Muscle layer of colon (tissue), 2 donors: ENCODE data around the gene DEAF1.
"Not testable (repeated sequence)": the region's sequence is repeated elsewhere in the genome, so short reads cannot be mapped to it uniquely, and the experiment has no call there.

Experiments used
- H3K27ac ChIP-seq: one replicate; pipeline ENCODE4 v1.7.0; 2013; ENCODE audit warnings: low read depth, mild to moderate bottlenecking, low read length, moderate library complexity
- H3K27me3 ChIP-seq, 2 donors: one replicate each; pipeline ENCODE4 v1.7.0; 2013; ENCODE audit warnings: low read length in 2 of 2, mild to moderate bottlenecking in 2 of 2; ENCODE audit not compliant: insufficient read depth in 2 of 2, control insufficient read depth in 1 of 2
- H3K36me3 ChIP-seq: one replicate; pipeline ENCODE4 v1.7.0; 2013; ENCODE audit warnings: mild to moderate bottlenecking, low read length; ENCODE audit not compliant: insufficient read depth
- H3K4me1 ChIP-seq: one replicate; pipeline ENCODE4 v1.7.0; 2013; ENCODE audit warnings: mild to moderate bottlenecking, low read length; ENCODE audit not compliant: insufficient read depth
- H3K4me3 ChIP-seq, 2 donors: one replicate each; pipeline ENCODE4 v1.7.0; 2013; ENCODE audit warnings: low read length in 2 of 2, low read depth in 1 of 2, mild to moderate bottlenecking in 1 of 2, moderate library complexity in 1 of 2
- H3K9ac ChIP-seq: one replicate; pipeline ENCODE4 v1.7.0; 2013; ENCODE audit warnings: low read length
- H3K9me3 ChIP-seq: one replicate; pipeline ENCODE4 v1.7.0; 2013; ENCODE audit warnings: mild to moderate bottlenecking, low read length
- donor health status: abdominal sarcoma.
- donor health status: Adenocarcinoma of cecum.

The DEAF1 gene

DNA sequence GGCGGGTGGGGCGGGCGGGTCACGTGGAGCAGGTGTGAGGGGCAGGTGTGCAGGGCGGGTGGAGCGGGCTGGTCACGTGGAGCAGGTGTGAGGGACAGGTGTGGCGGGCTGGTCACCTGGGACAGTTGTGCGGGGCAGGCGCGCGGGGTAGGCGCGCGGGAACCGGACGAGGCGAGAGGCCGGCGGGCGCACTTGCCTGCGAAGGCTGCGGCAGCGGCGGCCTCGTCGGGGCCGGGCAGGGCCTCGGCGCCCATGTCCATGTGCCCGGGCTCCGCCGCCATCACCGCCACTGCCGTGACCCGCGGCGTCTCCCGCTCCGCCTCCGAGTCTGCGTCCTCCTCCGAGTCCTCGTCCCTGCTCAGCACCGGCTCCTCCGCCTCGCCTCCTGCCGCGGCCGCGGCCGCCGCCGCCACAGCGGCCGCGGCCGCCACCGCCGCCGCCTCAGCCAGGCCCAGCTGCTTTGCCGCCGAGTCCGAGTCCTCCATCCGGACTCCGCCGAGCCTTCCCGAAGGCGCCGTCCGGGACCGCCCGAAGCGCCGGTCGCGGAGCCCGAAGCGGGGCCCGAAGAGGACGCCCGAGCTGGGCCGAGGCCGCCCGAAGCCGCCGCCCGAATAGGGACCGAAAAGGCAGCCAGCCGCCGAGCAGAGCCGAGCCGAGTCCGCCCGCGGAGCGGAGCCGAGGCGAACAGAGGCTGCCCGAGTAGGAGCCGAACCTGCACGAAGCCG is at the start of gene DEAF1:
Gene DEAF1, minus strand, starts transcription at position 660 of the 725 bp plus-strand sequence. Its CDS starts 175 bp downstream, at position 485.
- H3K9me3 ChIP-seq = no peaks in the 10 kb centered on the region
- peak within 1 kb of the TSS; percentile 98 for H3K27ac ChIP-seq
- peak within 1 kb of the TSS; percentile 71 to 84 for H3K4me3 ChIP-seq
- no peaks in the 10 kb centered on the region for H3K36me3 ChIP-seq
- no peaks in the 10 kb centered on the region for H3K27me3 ChIP-seq
- peaks cover 30% of the 10 kb centered on the region for H3K4me1 ChIP-seq
- peak within 1 kb of the TSS; percentile 57 for H3K9ac ChIP-seq

DNA sequence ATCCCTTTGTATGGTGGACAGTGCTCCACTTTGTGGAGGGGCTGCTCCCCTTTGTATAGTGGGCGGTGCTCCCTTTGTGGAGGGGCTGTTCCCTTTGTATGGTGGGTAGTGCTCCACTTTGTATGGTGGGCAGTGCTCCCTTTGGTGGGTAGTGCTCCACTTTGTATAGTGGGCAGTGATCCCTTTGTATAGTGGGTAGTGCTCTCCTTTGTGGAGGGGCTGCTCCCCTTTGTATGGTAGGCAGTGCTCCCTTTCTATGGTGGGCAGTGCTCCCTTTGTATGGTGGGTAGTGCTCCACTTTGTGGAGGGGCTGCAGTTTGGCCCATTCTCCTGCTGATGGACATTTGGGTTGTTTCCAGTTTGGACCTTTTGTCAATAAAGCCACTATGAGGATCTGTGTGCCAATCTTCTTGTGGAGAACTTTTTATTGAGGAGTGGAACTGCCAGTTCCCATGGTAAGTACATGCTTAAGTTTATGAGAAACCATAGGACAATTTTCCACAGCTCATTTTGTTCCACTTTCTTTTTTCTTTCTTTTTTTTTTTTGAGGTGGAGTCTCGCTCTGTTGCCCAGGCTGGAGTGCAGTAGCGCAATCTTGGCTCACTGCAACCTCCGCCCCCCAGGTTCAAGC is 47.7 kb upstream of the DEAF1 start:
- Histone ChIP-seq H3K9me3 (no peaks in the 10 kb centered on the region), H3K9ac (no peak overlapping the region), H3K36me3 (no peaks in the 10 kb centered on the region), H3K27me3 (no peaks in the 10 kb centered on the region), H3K4me3 (no peak overlapping the region), H3K4me1 (peaks cover 6% of the 10 kb centered on the region), H3K27ac (no peak overlapping the region)

DNA sequence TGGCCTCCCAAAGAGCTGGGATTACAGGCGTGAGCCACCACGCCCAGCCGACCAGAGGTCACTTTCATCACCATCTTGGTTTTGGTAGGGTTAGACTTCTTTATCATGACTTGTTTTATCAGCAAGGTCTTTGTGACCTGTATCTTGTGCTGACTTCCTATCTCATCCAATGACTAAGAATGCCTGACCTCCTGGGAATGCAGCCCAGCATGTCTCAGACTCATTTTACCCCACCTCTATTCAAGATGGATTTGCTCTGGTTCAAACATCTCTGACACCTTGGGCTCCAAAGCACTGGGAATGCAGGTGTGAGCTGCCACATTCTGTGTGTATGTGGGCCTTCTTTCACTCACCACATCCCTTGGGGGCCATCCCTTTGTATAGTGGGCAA is 47.1 kb upstream of the DEAF1 start:
- Histone ChIP-seq H3K4me1 (peaks cover 6% of the 10 kb centered on the region), H3K36me3 (no peaks in the 10 kb centered on the region), H3K4me3 (no peak overlapping the region), H3K9ac (no peak overlapping the region), H3K27ac (no peak overlapping the region), H3K27me3 (no peaks in the 10 kb centered on the region), H3K9me3 (no peaks in the 10 kb centered on the region)

DNA sequence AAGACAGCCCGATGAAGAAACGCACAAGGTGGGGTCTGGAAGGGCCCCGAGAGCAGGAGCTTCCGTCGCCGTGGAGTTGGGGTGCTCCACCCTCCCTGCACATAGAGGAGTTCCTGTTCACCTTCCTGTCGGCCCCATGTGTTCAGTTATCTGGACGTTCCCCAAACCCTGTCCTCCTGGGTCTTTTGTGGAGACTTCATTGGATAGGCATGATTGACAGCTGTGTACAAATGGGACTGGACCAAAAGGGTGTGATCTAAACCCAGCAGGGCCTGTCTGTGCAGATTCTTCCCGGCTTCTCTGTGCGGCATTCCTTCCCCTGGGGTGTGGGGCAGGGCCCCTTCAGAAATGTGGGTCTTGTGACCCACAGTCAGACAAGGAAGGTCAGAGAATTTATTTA is 42.9 kb upstream of the DEAF1 start:
- H3K4me3 ChIP-seq, H3K27me3 ChIP-seq, H3K27ac ChIP-seq, H3K9ac ChIP-seq, H3K36me3 ChIP-seq, H3K4me1 ChIP-seq, H3K9me3 ChIP-seq: not testable (repeated sequence)

DNA sequence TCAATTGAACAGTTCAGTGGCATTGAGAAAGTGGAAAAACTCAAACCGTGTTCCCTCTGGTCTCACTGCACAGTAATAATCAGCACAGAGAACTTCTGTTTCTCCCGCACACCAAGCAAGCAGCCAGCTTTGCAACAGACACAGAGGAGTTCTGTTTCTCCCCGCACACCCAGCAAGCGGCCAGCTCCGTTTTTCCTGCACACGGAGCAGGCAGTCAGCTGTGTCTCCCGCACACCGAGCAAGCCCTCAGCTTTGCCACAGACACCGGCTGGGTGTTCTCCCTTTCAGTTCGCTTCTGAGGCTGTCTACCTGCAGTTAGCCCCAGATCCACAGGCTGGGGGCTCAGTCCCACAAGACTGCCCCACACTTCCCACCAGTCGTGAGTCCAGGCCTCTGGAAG is 42.3 kb upstream of the DEAF1 start:
- H3K4me1 ChIP-seq = no peaks in the 10 kb centered on the region
- no peaks in the 10 kb centered on the region for H3K9me3 ChIP-seq
- no peak overlapping the region for H3K27ac ChIP-seq
- no peak overlapping the region for H3K4me3 ChIP-seq
- no peak overlapping the region for H3K9ac ChIP-seq
- no peaks in the 10 kb centered on the region for H3K27me3 ChIP-seq
- no peaks in the 10 kb centered on the region for H3K36me3 ChIP-seq

GRCh38 chr11:734541-734940 is 39.5 kb upstream of the DEAF1 start:
- not testable (repeated sequence) for H3K4me3 ChIP-seq, H3K36me3 ChIP-seq, H3K9me3 ChIP-seq, H3K9ac ChIP-seq, H3K27ac ChIP-seq, H3K4me1 ChIP-seq, H3K27me3 ChIP-seq

GRCh38 chr11:733072-733471 is 38.0 kb upstream of the DEAF1 start:
- H3K4me3 ChIP-seq = no peak overlapping the region
- H3K9me3 ChIP-seq = no peaks in the 10 kb centered on the region
- no peak overlapping the region for H3K9ac ChIP-seq
- peaks cover 0 to 17% of the 10 kb centered on the region in 2 donors for H3K27me3 ChIP-seq
- no peak overlapping the region for H3K27ac ChIP-seq
- H3K36me3 ChIP-seq = no peaks in the 10 kb centered on the region
- no peaks in the 10 kb centered on the region for H3K4me1 ChIP-seq

DNA sequence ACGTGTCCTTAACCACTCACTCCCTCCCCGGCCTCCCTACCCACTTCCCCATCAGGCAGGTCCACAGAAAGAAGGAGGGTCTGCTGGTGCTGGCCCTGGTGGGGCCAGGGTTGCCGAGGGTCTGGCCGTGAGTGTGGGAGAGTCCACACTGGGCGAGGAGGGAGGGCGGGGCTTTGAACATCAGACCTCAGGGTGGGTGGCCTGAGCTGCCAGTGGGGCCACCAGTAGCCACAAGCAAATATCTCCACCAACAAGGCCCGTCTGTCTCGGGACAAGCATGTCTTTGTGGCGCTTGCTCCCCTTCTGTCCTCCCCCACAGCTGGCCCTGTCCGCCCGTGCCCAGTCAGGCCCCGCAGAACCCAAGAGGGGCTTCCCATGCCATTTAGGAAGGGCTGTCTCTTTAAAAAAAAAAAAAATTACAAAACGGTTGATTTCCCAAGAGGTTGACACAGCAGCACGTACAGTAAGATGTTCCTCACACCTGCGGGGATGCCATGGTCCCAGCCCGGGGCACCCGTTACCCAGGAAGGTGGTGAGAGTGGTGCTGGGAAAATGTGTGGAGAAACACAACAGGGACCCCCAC is 34.6 kb upstream of the DEAF1 start:
- Histone ChIP-seq H3K4me3 (no peak overlapping the region), H3K36me3 (no peaks in the 10 kb centered on the region), H3K9me3 (no peaks in the 10 kb centered on the region), H3K27me3 (peaks cover 0 to 49% of the 10 kb centered on the region in 2 donors), H3K27ac (no peak overlapping the region), H3K9ac (no peak overlapping the region), H3K4me1 (no peaks in the 10 kb centered on the region)

- Histone ChIP-seq H3K9me3 (no peaks in the 10 kb centered on the region), H3K36me3 (no peaks in the 10 kb centered on the region), H3K27ac (no peak overlapping the region), H3K27me3 (peaks cover 2 to 55% of the 10 kb centered on the region in 2 donors), H3K4me1 (no peaks in the 10 kb centered on the region), H3K9ac (no peak overlapping the region), H3K4me3 (no peak overlapping the region)
Measured at GRCh38 chr11:728901-729491, 34.0 kb upstream of the DEAF1 start.

- H3K9me3 ChIP-seq = no peaks in the 10 kb centered on the region
- H3K27ac ChIP-seq = no peak overlapping the region
- H3K36me3 ChIP-seq = no peaks in the 10 kb centered on the region
- H3K4me3 ChIP-seq = no peak overlapping the region
- H3K4me1 ChIP-seq = no peaks in the 10 kb centered on the region
- H3K9ac ChIP-seq = no peak overlapping the region
- H3K27me3 ChIP-seq = peaks cover 5 to 58% of the 10 kb centered on the region in 2 donors
Measured at GRCh38 chr11:727859-728748, 33.1 kb upstream of the DEAF1 start.

DNA sequence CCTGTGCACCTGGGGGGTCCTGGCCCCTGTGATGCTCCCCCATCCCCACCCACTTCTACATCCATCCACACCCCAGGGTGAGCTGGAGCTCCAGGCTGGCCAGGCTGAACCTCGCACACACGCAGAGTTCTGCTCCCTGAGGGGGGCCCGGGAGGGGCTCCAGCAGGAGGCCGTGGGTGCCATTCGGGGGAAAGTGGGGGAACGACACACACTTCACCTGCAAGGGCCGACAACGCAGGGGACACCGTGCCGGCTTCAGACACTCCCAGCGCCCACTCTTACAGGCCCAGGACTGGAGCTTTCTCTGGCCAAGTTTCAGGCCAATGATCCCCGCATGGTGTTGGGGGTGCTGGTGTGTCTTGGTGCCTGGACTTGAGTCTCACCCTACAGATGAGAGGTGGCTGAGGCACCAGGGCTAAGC is 32.3 kb upstream of the DEAF1 start:
- Histone ChIP-seq H3K27me3 (peaks cover 5 to 61% of the 10 kb centered on the region in 2 donors), H3K9ac (no peak overlapping the region), H3K4me1 (no peaks in the 10 kb centered on the region), H3K9me3 (no peaks in the 10 kb centered on the region), H3K36me3 (no peaks in the 10 kb centered on the region), H3K4me3 (no peak overlapping the region), H3K27ac (no peak overlapping the region)
